ENCODE measurements around the gene TRPM2. TPM values are rescaled to one million over a fixed set of nuclear protein-coding genes. Genes with fewer than 3 reads are reported as not detected.

TRPM2 gene
- total and polyA plus RNA-seq, 2 of the 4 experiments (the other 2 are of a cell fraction), result not detected

DNA sequence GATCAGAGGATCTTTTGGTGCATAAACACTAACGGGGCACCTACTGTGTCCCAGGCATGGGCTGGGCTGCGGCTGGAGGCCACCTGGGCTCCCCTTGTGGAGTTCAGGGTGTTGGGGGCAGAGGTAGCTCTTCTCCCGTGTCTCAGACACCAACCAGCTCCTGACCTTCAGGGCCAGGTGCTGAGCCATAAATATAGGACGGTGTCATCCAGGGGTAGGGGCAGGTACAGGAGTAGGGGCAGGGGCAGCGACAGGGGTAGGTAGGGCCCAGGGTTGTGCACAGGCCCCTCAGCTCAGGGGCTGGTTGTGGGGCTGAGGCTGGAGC, 83.9 kb downstream of the TRPM2 start:
- no peak overlapping the region for H3K4me3 ChIP-seq (ENCODE audit: insufficient read depth, low read depth, low read length)
- no peak for TF ChIP-seq RAD21 (IDR thresholded peaks at IDR 0.05; ENCODE audit: low read length)
- no peak for TF ChIP-seq NFE2L2 (IDR thresholded peaks at IDR 0.05; ENCODE audit: low read depth, low read length)
- TF ChIP-seq SMC3 (IDR thresholded peaks at IDR 0.05; ENCODE audit: low read depth, low read length), result no peak
- no peak for TF ChIP-seq RFX5 (IDR thresholded peaks at IDR 0.05; ENCODE audit: low read depth, low read length)
- TF ChIP-seq CHD1 (IDR thresholded peaks at IDR 0.05; ENCODE audit: low read depth, low read length), result no peak
- no peak for TF ChIP-seq BHLHE40 (IDR thresholded peaks at IDR 0.05; ENCODE audit: low read depth, low read length)
- TF ChIP-seq MAFK (IDR thresholded peaks at IDR 0.05; ENCODE audit: low read depth, low read length), result no peak
- TF ChIP-seq FOS (IDR thresholded peaks at IDR 0.05; ENCODE audit: low read depth, low read length), result no peak
- H2BK120ac ChIP-seq (ENCODE audit: low read depth, low read length), result no peak overlapping the region
- BruUV-seq (replicated peaks), result no TSS peak
- no peak overlapping the region for H2BK20ac ChIP-seq (ENCODE audit: low read depth, low read length)
- H3K36me3 ChIP-seq (ENCODE audit: control insufficient read depth, insufficient read depth, low read length), result no peaks in the 10 kb centered on the region
- ATAC-seq (ENCODE audit: low read depth) (no peak), DNase-seq (no peak)
- ChIA-PET POLR2A (ENCODE audit: unreplicated experiment) (interaction anchor here (0.5 kb wide), 1 partner anchor 12 kb away, joined by 9 read pairs; no protein-coding TSS in a partner anchor), CTCF (no interaction called here)
- H4K20me1 ChIP-seq (ENCODE audit: insufficient read depth, low read length), result no peaks in the 10 kb centered on the region
- H2AK9ac ChIP-seq (replicated peaks; ENCODE audit: low read depth, low read length, poor library complexity), result no peak overlapping the region
- no peaks in the 10 kb centered on the region for H3K27me3 ChIP-seq (ENCODE audit: control insufficient read depth, insufficient read depth, low read length)
- intact Hi-C loops (cut with micrococcal nuclease) (no loop called here), dilution Hi-C loops (cut with HindIII; ENCODE audit: low sequenced_read_pairs, unreplicated experiment) (no loop called here), in situ Hi-C loops (cut with MboI; ENCODE audit: low sequenced_read_pairs) (no loop called here)
- no peak overlapping the region for H3K9ac ChIP-seq (ENCODE audit: low read depth, low read length)
- no peak overlapping the region for H2BK15ac ChIP-seq (ENCODE audit: low read depth, low read length)
- no peak overlapping the region for H3K18ac ChIP-seq (ENCODE audit: low read depth, low read length)
- H4K5ac ChIP-seq (ENCODE audit: low read depth, low read length), result no peak overlapping the region
- no peak overlapping the region for H2AK5ac ChIP-seq (ENCODE audit: low read depth, low read length)
- H4K8ac ChIP-seq (ENCODE audit: low read depth in 2 of 2, low read length in 2 of 2), result no peak overlapping the region
- WGBS, 2 experiments (ENCODE audit: extremely low coverage in 2 of 2, insufficient read length in 1 of 2), result no CpG with 5 or more reads among the region's 5 CpGs
- H3K4me1 ChIP-seq (ENCODE audit: control insufficient read depth, insufficient read depth, low read length), result no peaks in the 10 kb centered on the region
- H3K4me2 ChIP-seq (ENCODE audit: low read depth, low read length), result no peak overlapping the region
- H3K23ac ChIP-seq (ENCODE audit: low read depth, low read length), result no peak overlapping the region
- no peak overlapping the region for H4K91ac ChIP-seq (ENCODE audit: insufficient read depth, low read depth, low read length)
- H3K4ac ChIP-seq (ENCODE audit: low read depth, low read length), result no peak overlapping the region
- H3K14ac ChIP-seq (replicated peaks; ENCODE audit: low read depth, low read length), result no peak overlapping the region
- H3K9me1 ChIP-seq (ENCODE audit: insufficient read depth, low read length), result no peaks in the 10 kb centered on the region
- peaks cover 17% of the 10 kb centered on the region for H3K9me3 ChIP-seq (ENCODE audit: control insufficient read depth, insufficient read depth, low read length)
- no peaks in the 10 kb centered on the region for H3K79me1 ChIP-seq (ENCODE audit: low read depth in 1 of 2, low read length in 2 of 2)
- no peak overlapping the region for H2AFZ ChIP-seq (replicated peaks; ENCODE audit: low read length, poor library complexity)
- H3K27ac ChIP-seq (ENCODE audit: insufficient read depth, low read length), result no peak overlapping the region
- H2BK5ac ChIP-seq (ENCODE audit: low read depth, low read length, poor library complexity, severe bottlenecking), result no peak overlapping the region
- H3K56ac ChIP-seq (ENCODE audit: extremely low read depth, insufficient read depth, low read length), result no peak overlapping the region

Measured in IMR-90 (cell line).